WTC11 (cell line): Measurements from ENCODE around the gene PROM2. TPM values are rescaled to one million over a fixed set of nuclear protein-coding genes. Genes with fewer than 3 reads are reported as not detected.
"Not testable (repeated sequence)": the region's sequence is repeated elsewhere in the genome, so short reads cannot be mapped to it uniquely, and the experiment has no call there.

Experiments
- ATAC-seq: fragments of 200-7000 bp; cut with Tn5 transposase; 2 replicates; pipeline ENCODE4 v1.10.0; 2021; ENCODE audit warnings: mild to moderate bottlenecking, moderate library complexity
- CTCF ChIA-PET: fragments of 300-600 bp; sonication (Branson Sonifier 250); formaldehyde crosslinking; loops from one replicate; lab custom pipeline; 2021; ENCODE audit warnings: antibody characterized with exemption; lab: Charles Lee
- POLR2A ChIA-PET: fragments of 350-600 bp; sonication (Branson Sonifier 250); formaldehyde crosslinking; loops from one replicate; lab custom pipeline; 2021; ENCODE audit warnings: antibody characterized with exemption; lab: Charles Lee
- DNase-seq: peaks from one replicate; pipeline ENCODE4 v3.0.0; 2021; ENCODE audit warnings: low spot score
- H3K27ac Mint-ChIP-seq: 2 replicates; pipeline ENCODE4 v1.8.0; 2021; ENCODE audit warnings: mixed read lengths
- H3K27me3 Mint-ChIP-seq: 2 replicates; pipeline ENCODE4 v1.8.0; 2021; ENCODE audit warnings: low read depth, mild to moderate bottlenecking, moderate library complexity, mixed read lengths
- H3K36me3 Mint-ChIP-seq: 2 replicates; pipeline ENCODE4 v1.8.0; 2021; ENCODE audit warnings: mixed read lengths
- H3K4me1 Mint-ChIP-seq: 2 replicates; pipeline ENCODE4 v1.8.0; 2022; ENCODE audit warnings: mixed read lengths
- H3K4me3 Mint-ChIP-seq: 2 replicates; pipeline ENCODE4 v1.8.0; 2021; ENCODE audit warnings: mild to moderate bottlenecking, moderate library complexity, mixed read lengths
- H3K9me3 Mint-ChIP-seq: 2 replicates; pipeline ENCODE4 v1.8.0; 2021; ENCODE audit warnings: mixed read lengths
- ATF1 ChIP-seq: sonication (generic); formaldehyde crosslinking; IDR thresholded peaks from 2 replicates; pipeline ENCODE4 v1.8.1; 2023; ENCODE audit warnings: mild to moderate bottlenecking, moderate library complexity, missing genetic modification reagents
- IRF1 ChIP-seq: sonication (generic); formaldehyde crosslinking; IDR thresholded peaks from 2 replicates; pipeline ENCODE4 v1.8.0; 2023; ENCODE audit warnings: missing genetic modification reagents
- JUN ChIP-seq: sonication (generic); formaldehyde crosslinking; IDR thresholded peaks from 2 replicates; pipeline ENCODE4 v1.8.0; 2023; ENCODE audit warnings: mild to moderate bottlenecking, missing genetic modification reagents
- NFYB ChIP-seq: sonication (generic); formaldehyde crosslinking; conservative IDR thresholded peaks from 2 replicates; pipeline ENCODE4 v1.8.0; 2022; ENCODE audit warnings: low read depth, missing genetic modification reagents
- PRRX2 ChIP-seq: fragments of 250-450 bp; sonication (Bioruptor Pico); IDR thresholded peaks from 2 replicates; pipeline ENCODE4 v1.8.0; 2021; ENCODE audit warnings: mild to moderate bottlenecking
- SMAD4 ChIP-seq: sonication (generic); formaldehyde crosslinking; IDR thresholded peaks from 2 replicates; pipeline ENCODE4 v1.8.0; 2022; ENCODE audit warnings: mild to moderate bottlenecking, missing genetic modification reagents
- ZNF232 ChIP-seq: sonication (generic); formaldehyde crosslinking; IDR thresholded peaks from 2 replicates; pipeline ENCODE4 v1.8.0; 2022; ENCODE audit warnings: mild to moderate bottlenecking, missing genetic modification reagents
- ZNF317 ChIP-seq: sonication (generic); formaldehyde crosslinking; IDR thresholded peaks from 2 replicates; pipeline ENCODE4 v1.8.1; 2023; ENCODE audit warnings: low read depth, mild to moderate bottlenecking, moderate library complexity, missing genetic modification reagents, borderline replicate concordance
- ZNF423 ChIP-seq: fragments of 250-450 bp; sonication (Bioruptor Pico); IDR thresholded peaks from 2 replicates; pipeline ENCODE4 v2.1.2; 2022; ENCODE audit warnings: mild to moderate bottlenecking, moderate library complexity
- total RNA-seq: library from RNA; stranded (reverse); gene quantifications from 3 replicates; pipeline ENCODE4 v1.2.3, GENCODE V29; 2021
- TF ChIP-seq, protein P1 (sequence below): sonication (generic); formaldehyde crosslinking; conservative IDR thresholded peaks from 2 replicates; pipeline ENCODE4 v1.8.1; 2022; ENCODE audit warnings: mild to moderate bottlenecking, missing genetic modification reagents
- TF ChIP-seq, protein P2 (sequence below): sonication (generic); formaldehyde crosslinking; IDR thresholded peaks from 2 replicates; pipeline ENCODE4 v1.8.0; 2023; ENCODE audit warnings: missing genetic modification reagents, mild to moderate bottlenecking, borderline replicate concordance
- TF ChIP-seq, protein P3 (sequence below): sonication (generic); formaldehyde crosslinking; IDR thresholded peaks from 2 replicates; pipeline ENCODE4 v1.8.0; 2022; ENCODE audit warnings: missing genetic modification reagents

The PROM2 gene
- total RNA-seq, 1 experiment from 2014 or later = 8.3 TPM

DNA sequence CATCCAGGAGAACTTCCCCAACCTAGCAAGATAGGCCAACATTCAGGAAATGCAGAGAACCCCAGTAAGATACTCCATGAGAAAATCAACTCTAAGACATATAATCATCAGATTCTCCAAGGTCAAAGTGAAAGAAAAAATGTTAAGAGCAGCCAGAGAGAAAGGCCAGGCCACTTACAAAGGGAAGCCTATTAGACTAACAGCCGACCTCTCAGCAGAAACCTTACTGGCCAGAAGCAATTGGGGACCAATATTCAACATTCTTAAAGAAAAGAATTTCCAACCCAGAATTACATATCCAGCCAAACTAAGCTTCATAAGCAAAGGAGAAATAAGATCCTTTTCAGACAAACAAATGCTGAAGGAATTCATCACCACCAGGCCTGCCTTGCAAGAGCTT lies 32.2 kb upstream of the PROM2 start:
- POLR2A ChIA-PET = not testable (repeated sequence)
- TF ChIP-seq ZNF317 (CRISPR knock-in tag) = peak; percentile 87
- TF ChIP-seq, all 79 proteins: peak for 1; not testable (repeated sequence) for 78
- H3K9me3 Mint-ChIP-seq = peaks cover 75% of the 10 kb centered on the region
- H3K27me3 Mint-ChIP-seq = peaks cover 34% of the 10 kb centered on the region
- DNase-seq, H3K27ac Mint-ChIP-seq, ATAC-seq, H3K4me3 Mint-ChIP-seq, H3K4me1 Mint-ChIP-seq: not testable (repeated sequence)
- CTCF ChIA-PET = interaction anchor here (1.5 kb wide), 1 partner anchor 10 kb away, joined by 8 read pairs; no protein-coding TSS in a partner anchor
- peaks cover 40% of the 10 kb centered on the region for H3K36me3 Mint-ChIP-seq

- ATAC-seq (no peak), DNase-seq (no peak)
- peaks cover 4% of the 10 kb centered on the region for H3K27me3 Mint-ChIP-seq
- peaks cover 14% of the 10 kb centered on the region for H3K36me3 Mint-ChIP-seq
- ChIA-PET POLR2A (no interaction called here), CTCF (no interaction called here)
- H3K27ac Mint-ChIP-seq = no peak overlapping the region
- peaks cover 45% of the 10 kb centered on the region for H3K9me3 Mint-ChIP-seq
- no peak for TF ChIP-seq SMAD4 (CRISPR knock-in tag)
- no peak for TF ChIP-seq ATF1 (CRISPR knock-in tag)
- TF ChIP-seq ZNF232 (CRISPR knock-in tag) = no peak
- peaks cover 14% of the 10 kb centered on the region for H3K4me1 Mint-ChIP-seq
- H3K4me3 Mint-ChIP-seq = no peak overlapping the region
These were observed 16.0 kb upstream of the PROM2 start for GRCh38 chr2:95258271-95258670.

DNA sequence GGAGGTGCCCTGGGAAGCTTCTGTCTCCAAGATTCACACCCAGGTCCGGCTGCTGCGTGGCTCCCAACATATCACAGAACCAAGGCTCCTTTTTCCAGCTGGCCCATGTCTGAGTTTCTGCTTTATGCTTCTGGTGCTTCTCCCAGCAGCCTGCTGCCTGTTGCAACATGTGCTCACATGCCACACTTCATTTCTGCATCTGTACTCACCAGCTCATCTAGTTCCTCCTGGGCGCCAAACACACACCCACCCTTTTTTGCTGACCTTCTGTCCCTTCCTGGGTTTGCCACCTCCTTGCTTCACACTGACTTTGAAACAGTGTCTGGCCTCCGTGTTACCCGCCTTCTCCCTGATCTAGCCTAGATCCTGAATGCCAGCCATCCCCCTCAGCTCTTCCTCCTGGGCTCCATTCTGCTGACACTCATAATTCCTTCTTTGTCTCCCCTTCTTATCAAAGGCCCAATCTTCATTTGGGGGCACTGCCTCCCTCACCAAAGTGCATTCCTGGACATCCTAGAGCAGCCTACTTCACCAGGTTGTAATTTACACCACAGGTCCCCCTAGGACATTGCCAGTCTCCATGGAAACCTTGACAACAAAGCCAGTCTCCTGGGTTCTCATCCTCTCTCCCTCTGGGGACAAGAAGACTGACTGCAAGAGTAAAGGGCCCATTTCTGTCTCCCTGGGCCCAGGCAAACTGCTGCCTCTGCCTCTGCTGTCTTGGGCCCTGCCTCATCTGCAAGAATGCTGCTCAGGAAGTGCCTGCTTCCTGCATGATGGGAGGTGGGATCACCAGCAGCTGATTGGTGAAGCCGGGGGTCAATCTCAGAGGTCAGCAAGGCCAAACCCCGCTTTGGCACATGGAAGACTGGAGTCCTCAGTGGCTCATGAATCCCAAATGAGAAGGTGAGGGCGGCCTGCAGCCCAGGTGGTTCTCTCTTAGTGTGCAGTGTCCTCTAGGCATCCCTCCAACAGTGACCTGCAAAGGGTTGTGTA lies 13.9 kb upstream of the PROM2 start:
- CTCF ChIA-PET = interaction anchor here (1.0 kb wide), 1 partner anchor 29 kb away, joined by 3 read pairs; no protein-coding TSS in a partner anchor
- peaks cover 14% of the 10 kb centered on the region for H3K36me3 Mint-ChIP-seq
- DNase-seq (no peak), ATAC-seq (no peak)
- peaks cover 14% of the 10 kb centered on the region for H3K4me1 Mint-ChIP-seq
- peaks cover 31% of the 10 kb centered on the region for H3K9me3 Mint-ChIP-seq
- POLR2A ChIA-PET = no interaction called here
- peaks cover 4% of the 10 kb centered on the region for H3K27me3 Mint-ChIP-seq
- no peak overlapping the region for H3K27ac Mint-ChIP-seq
- H3K4me3 Mint-ChIP-seq = no peak overlapping the region
- TF ChIP-seq NFYB (CRISPR knock-in tag) (0 out of 2 replicates have a peak, but pooled peaks have one; percentile 15), ZNF423 (no peak)
- TF ChIP-seq, protein P1, sequence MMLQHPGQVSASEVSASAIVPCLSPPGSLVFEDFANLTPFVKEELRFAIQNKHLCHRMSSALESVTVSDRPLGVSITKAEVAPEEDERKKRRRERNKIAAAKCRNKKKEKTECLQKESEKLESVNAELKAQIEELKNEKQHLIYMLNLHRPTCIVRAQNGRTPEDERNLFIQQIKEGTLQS = no peak
- TF ChIP-seq, protein P2, sequence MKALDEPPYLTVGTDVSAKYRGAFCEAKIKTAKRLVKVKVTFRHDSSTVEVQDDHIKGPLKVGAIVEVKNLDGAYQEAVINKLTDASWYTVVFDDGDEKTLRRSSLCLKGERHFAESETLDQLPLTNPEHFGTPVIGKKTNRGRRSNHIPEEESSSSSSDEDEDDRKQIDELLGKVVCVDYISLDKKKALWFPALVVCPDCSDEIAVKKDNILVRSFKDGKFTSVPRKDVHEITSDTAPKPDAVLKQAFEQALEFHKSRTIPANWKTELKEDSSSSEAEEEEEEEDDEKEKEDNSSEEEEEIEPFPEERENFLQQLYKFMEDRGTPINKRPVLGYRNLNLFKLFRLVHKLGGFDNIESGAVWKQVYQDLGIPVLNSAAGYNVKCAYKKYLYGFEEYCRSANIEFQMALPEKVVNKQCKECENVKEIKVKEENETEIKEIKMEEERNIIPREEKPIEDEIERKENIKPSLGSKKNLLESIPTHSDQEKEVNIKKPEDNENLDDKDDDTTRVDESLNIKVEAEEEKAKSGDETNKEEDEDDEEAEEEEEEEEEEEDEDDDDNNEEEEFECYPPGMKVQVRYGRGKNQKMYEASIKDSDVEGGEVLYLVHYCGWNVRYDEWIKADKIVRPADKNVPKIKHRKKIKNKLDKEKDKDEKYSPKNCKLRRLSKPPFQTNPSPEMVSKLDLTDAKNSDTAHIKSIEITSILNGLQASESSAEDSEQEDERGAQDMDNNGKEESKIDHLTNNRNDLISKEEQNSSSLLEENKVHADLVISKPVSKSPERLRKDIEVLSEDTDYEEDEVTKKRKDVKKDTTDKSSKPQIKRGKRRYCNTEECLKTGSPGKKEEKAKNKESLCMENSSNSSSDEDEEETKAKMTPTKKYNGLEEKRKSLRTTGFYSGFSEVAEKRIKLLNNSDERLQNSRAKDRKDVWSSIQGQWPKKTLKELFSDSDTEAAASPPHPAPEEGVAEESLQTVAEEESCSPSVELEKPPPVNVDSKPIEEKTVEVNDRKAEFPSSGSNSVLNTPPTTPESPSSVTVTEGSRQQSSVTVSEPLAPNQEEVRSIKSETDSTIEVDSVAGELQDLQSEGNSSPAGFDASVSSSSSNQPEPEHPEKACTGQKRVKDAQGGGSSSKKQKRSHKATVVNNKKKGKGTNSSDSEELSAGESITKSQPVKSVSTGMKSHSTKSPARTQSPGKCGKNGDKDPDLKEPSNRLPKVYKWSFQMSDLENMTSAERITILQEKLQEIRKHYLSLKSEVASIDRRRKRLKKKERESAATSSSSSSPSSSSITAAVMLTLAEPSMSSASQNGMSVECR (CRISPR knock-in tag) = no peak

- CTCF ChIA-PET = no interaction called here
- DNase-seq (no peak), ATAC-seq (peak; percentile 85)
- Mint-ChIP-seq H3K27me3 (peaks cover 4% of the 10 kb centered on the region; the same call in 1 of the 2 replicates), H3K4me1 (peaks cover 14% of the 10 kb centered on the region), H3K27ac (no peak overlapping the region), H3K36me3 (peaks cover 11% of the 10 kb centered on the region), H3K9me3 (peaks cover 22% of the 10 kb centered on the region), H3K4me3 (no peak overlapping the region)
- POLR2A ChIA-PET = no interaction called here
- no peak for TF ChIP-seq JUN
- no peak for TF ChIP-seq PRRX2
- TF ChIP-seq, protein P3, sequence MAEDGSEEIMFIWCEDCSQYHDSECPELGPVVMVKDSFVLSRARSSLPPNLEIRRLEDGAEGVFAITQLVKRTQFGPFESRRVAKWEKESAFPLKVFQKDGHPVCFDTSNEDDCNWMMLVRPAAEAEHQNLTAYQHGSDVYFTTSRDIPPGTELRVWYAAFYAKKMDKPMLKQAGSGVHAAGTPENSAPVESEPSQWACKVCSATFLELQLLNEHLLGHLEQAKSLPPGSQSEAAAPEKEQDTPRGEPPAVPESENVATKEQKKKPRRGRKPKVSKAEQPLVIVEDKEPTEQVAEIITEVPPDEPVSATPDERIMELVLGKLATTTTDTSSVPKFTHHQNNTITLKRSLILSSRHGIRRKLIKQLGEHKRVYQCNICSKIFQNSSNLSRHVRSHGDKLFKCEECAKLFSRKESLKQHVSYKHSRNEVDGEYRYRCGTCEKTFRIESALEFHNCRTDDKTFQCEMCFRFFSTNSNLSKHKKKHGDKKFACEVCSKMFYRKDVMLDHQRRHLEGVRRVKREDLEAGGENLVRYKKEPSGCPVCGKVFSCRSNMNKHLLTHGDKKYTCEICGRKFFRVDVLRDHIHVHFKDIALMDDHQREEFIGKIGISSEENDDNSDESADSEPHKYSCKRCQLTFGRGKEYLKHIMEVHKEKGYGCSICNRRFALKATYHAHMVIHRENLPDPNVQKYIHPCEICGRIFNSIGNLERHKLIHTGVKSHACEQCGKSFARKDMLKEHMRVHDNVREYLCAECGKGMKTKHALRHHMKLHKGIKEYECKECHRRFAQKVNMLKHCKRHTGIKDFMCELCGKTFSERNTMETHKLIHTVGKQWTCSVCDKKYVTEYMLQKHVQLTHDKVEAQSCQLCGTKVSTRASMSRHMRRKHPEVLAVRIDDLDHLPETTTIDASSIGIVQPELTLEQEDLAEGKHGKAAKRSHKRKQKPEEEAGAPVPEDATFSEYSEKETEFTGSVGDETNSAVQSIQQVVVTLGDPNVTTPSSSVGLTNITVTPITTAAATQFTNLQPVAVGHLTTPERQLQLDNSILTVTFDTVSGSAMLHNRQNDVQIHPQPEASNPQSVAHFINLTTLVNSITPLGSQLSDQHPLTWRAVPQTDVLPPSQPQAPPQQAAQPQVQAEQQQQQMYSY (CRISPR knock-in tag) = no peak
- no peak for TF ChIP-seq IRF1 (CRISPR knock-in tag)
- TF ChIP-seq, all 79 proteins: peak for 0
These were observed 12.6 kb upstream of the PROM2 start for GRCh38 chr2:95261602-95262001.
